ENCODE measurements around the gene METTL22.

METTL22 gene, protein sequence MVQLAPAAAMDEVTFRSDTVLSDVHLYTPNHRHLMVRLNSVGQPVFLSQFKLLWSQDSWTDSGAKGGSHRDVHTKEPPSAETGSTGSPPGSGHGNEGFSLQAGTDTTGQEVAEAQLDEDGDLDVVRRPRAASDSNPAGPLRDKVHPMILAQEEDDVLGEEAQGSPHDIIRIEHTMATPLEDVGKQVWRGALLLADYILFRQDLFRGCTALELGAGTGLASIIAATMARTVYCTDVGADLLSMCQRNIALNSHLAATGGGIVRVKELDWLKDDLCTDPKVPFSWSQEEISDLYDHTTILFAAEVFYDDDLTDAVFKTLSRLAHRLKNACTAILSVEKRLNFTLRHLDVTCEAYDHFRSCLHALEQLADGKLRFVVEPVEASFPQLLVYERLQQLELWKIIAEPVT

DNA sequence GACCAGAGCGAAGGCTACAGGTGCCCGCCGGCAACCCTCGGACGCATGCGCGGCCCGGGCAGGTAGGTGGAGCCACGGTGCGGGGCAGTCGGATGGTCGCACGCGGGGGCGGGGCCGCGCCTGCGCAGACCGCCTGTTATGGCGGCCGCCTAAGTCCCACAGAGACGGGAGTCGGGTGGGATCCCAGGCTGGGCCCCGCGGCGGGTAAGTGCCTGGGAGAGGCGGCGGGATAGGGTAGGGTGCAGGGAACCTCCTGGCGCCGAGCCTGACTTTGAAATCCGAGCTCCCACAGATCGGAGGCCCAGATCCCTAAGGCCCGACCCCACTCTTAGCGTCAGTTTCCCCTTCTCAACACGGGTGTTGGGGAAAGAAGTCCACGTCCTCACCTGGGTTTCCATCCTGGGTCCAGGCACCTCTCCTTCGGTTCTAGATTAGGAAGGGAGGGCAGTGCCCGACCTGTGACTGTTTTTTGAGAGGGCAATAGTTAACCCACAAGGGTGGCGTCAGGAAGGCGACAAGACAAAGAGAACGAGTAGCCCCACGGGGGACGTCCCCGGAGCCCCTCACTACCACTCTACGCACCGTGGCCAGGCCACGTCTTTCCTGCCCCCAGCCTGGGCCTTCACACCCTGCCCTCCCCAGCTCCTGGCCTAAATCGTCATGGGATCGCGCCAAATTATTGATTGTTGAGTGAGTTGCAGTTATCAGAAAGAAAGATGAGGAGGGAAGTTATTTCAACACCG, at the start of gene METTL22:
Gene METTL22, plus strand, starts transcription at position 127 of the 743 bp plus-strand sequence. CDS start 3,968 bp downstream, outside the sequence.
- peak; percentile 94 for DNase-seq

DNA sequence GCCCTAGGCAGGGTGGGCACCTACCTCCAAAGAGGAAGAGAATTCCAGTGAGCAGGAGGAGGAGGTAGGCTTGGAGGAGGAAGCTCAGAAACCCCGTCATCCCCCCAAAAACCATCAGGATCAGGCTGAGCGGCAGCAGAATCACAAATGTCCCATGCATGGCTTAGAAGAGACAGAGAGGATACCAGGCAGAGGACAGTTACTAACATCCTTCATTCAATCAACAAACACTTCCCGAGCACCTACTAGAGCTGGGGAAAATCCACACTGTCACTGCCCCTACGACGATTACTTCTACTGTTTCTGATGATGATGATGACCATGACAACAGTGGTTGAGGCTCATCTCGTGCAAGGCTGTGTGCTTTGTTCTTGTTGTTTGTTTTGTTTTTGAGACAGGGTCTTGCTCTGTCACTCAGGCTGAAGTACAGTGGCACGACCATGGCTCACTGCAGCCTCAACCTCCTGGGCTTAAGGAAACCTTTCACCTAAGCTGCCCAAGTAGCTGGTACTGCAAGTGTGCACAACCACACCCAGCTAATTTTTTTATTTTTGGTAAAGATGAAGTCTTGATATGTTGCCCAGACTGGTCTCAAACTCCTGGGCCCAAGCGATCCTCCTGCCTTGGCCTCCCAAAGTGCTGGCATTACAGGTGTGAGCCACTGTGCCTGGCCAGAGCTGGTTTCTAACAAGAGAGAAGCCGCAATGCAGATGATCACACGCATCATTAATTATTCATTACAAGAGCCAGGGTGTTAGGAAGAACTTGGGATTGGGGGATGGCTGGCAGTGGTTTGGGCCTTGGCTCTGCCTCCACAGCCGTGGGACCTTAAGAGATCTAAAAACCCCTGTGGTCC, 49.2 kb upstream of the METTL22 start:
- DNase-seq, result no peak

DNA sequence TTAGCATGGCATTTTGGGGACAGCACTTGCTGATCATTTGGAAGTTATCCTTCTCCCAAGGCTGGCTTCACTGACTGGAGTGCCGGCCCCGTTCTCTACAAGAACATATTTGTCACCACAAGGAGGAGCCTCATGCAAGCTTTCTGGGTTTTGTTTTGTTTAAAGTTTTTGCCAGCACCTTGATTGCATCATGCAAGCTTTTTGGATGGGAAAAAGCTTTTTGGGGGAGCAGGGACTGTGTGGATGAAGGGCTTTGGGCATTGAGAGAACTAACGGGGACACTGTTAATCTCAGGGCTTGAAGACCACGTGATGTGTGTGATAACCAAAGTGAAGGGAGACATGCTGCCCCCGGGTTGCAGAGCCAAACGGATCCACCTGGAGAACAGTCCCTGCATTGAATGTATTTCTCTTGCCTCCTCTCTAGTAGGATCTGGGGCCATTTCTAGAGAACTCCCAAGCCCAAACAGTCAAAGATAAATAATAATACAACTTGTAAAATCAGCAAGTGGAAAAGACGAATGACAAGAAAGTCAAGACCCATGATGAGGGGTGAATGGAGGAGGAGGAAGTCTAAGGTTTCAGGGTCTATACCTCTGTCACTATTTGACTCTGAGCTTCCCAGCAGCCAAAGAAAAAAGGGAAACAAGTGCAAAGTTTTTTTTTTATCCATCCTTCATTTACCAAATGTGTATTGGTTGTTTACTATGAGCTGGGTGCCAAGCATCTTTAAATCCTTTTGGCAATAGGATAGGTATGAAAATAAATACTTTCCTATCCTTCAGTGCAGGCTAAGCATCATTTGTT, 48.4 kb upstream of the METTL22 start:
- no peak for DNase-seq

DNA sequence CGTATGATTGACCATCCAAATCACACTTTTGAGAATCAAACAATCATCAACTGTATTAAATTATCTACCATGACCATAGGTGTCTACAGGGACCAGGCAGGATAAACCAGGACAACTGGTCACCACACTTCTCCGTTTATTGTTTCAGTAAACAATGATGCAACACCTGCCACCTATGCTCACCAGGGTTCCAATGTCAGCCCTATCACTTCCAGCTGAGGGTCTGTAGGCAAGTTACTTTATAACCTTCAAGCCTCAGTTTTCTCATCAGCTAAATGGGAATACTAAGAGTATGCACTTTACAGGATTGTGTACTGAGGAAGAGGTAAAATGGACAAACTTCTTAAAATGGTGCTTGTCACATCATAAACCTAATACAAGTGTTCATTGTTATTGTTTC, 46.1 kb upstream of the METTL22 start:
- no peak for DNase-seq

DNA sequence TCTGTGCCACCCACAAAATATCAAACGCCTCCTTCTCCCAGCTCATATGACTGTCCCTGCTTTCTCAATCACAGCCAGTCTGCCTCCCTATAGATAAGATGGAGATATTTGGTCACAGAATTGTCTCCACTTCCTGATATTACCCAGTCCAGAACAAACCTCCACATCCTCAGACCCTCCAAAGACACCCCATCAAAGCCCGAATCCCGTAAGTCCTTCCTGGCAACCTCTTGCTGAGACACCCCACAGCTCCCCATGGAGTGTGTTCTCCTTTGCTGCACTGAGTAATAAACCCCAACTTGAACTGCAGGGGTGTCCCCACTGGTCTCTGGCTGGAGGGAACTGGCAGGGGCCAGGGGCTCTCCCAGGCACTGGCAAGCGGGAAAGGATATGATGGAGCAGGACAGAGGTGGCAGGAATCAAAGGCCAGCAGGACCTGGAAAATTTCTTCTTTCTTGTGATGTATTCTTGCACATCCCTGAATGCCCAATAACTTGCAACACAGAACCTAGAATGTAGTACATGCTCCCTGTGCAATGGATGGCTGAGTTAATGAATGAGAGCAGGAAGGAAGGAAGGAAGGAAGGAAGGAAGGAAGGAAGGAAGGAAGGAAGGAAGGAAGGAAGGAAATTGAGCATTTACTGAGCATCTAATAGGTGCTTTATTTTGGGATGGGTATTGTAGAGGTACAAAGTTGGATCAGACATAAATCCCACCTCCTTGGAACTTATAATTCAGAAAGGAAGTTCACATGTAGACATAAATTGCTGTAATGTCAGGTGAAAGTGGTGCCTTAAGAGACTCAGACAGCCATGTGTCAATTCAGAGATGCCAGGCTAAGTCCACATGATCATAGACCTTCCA, 45.1 kb upstream of the METTL22 start:
- DNase-seq, result no peak

DNA sequence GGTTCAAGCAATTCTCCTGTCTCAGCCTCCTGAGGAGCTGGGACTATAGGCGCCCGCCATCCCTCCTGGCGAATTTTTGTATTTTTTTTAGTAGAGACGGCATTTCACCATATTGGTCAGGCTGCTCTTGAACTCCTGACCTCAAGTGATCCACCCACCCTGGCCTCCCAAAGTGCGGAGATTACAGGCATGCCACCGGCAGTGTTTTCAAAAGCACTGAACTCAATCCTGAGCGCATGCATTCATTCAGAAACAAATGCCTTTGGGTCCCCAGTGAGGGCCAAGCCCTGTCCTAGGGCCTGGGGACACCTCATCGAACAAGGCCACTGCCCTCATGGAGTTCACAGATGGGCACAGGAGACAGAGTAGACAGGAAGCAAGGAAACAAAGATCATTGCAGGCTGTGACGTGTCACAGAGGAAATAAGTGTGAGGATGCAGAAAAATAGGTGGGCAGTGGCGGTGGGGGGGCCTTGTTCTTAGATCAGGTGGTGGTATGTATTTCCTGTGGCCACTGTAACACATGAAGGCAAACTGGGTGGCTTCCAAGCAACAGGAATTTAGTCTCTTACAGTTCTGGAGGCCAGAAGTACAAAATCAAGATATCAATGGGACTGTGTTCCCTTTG, 43.7 kb upstream of the METTL22 start:
- no peak for DNase-seq

DNA sequence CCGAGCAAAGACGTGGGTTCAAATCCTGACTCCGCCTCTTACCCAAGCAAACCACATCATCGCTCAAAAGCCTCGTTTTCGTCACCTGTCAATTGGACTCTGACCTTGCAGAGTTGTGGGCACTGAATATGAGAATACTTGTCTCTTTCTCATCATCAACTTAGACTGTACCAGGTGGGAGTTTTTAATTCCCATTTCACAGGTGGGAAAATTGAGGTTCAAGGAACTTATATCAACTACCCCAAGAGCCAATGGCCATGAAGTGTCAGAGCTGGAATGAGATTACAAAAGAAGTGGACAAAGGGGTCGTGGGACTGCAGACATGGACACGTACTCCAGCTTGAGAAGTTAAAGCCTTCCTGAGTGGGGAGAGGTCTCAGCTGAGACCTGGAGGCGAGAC, 41.9 kb upstream of the METTL22 start:
- no peak for DNase-seq

DNA sequence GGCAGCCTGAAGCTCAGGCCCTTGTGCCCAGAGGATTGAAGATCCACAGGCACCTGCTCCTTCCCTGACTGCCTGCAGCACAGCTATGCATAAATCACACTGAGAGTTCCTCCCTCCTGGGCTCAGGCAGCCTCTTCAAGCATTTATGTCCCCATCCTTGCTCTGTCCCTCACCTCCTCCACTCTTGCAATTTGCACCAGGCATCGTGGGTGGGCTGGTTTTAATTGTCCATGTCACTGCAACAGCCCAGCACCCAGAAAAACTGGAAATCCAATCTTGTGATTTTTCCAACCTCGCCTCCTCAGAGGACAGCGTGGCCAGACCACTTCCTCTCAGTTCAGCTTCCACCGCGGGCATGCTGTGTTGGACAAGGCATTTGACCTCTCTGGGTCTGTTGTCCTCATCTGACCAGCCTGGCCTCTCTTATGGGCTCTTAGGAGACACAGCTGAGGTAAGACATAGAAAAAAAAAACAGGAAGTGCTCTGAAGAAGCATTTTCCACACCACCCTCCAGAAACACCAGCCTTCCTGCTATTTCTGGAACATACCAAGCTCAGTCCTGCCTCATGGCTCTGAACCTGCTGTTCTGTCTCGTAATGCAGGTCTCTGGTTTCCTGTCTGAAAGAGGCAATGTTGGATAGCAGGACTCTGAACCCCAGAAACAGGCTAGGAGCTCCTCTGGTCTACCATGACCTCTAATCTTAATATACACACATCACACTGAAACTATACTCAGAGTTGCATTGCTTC, 39.5 kb upstream of the METTL22 start:
- no peak for DNase-seq

DNA sequence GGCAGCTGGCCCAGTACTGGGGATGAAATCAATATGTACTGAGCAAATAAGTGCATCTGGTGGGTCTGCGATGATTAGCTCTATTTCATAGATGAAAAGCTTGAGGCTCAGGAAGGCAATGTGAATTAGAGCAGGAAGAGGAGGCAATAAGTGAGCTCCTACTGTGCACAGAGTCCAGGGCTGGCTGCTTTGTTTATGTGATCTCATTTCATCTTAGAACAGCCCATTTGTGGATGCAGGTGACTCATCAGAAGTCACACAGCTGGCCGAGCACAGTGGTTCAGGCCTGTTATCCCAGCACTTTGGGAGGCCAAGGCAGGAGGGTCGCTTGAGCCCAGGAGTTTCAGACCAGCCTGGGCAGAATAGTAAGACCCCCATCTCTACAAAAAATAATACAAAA, 38.3 kb upstream of the METTL22 start:
- no peak for DNase-seq

DNA sequence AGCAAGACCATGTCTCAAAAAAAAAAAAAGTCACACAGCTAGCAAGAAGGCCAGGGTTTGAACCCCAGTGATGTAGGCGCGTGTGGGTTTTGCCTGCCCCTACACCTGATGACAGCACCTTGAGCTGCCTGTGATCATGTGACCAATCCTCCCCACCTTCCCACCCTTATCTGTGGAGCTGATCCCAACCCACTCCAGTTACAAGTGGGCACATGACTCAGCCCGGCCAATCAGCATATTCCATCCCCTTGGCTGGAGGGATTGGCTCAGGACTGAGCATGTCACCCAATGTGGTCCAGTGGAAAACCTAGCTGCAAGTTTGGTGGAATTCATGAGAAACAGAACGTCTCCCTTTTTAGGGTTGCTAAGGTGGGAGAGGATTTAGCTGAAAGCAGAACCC, 37.8 kb upstream of the METTL22 start:
- DNase-seq, result no peak

DNA sequence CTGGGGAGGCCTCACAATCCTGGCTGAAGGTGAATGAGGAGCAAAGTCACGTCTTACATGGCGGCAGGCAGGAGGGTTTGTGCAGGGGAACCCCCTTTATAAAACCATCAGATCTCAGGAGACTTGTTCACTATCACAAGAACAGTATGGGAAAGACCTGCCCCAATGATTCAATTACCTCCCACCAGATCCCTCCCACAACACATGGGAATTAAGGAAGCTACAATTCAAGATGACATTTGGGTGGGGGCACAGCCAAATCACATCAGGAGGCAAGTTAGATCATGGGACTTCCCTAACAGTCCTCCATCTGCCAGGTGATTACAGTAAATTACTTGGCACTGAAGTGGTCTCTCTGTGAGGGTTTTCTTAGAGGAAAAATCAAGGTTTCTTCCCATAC, 36.5 kb upstream of the METTL22 start:
- no peak for DNase-seq

DNA sequence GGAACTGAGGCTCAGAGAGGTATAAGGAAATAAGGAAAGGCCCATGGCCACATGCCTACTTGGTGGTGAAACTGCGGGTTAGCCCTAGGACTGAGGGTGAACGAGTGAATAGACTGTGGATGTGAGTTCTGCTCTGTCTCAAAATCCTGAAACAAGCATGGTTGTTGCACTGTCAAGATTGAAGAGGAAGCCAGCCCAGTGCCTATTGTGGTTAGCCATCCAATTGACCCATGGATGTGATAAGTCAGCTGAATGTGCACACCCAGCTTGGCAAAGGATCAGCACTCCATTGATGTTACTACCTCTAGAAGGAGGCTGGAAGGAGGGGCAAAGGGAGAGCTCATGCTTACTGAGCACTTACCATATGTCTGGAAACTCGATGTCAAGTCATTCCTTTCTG, 35.6 kb upstream of the METTL22 start:
- no peak for DNase-seq

DNA sequence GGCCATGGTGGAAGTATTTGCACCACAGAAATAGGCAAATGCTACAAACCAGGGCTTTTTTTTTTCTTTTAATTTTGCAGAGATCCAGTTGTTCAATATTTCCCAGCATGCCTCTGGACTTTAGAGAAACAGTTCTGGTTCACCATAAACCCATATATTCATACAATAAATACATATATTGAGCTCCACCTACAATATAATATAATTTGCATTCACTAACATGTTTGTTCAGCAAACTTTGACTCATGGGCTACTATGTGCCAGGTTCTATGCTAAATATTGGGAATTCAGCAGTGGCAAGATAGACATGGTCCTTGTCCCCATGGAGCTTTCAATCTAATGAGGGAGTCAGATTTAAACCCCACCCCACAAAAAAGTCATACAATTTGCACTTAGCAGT, 34.4 kb upstream of the METTL22 start:
- DNase-seq, result no peak

DNA sequence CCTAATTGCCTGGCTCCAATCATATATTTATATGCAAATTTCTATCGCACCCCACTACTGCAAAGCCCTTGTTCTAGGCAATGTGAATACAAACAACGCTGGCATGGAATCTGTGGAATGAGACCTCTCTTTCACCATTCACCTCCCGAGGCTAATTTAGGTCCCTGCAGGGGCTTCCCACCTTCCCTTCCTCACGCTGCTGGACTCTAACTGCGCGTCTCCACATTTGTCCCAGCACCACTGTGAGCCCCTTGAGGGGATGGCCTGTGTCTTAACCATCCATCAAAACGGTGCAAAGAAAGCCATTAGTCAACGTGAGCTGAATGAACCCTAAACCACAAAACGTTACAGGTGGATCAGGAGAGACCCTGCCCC, 32.8 kb upstream of the METTL22 start:
- no peak for DNase-seq

DNA sequence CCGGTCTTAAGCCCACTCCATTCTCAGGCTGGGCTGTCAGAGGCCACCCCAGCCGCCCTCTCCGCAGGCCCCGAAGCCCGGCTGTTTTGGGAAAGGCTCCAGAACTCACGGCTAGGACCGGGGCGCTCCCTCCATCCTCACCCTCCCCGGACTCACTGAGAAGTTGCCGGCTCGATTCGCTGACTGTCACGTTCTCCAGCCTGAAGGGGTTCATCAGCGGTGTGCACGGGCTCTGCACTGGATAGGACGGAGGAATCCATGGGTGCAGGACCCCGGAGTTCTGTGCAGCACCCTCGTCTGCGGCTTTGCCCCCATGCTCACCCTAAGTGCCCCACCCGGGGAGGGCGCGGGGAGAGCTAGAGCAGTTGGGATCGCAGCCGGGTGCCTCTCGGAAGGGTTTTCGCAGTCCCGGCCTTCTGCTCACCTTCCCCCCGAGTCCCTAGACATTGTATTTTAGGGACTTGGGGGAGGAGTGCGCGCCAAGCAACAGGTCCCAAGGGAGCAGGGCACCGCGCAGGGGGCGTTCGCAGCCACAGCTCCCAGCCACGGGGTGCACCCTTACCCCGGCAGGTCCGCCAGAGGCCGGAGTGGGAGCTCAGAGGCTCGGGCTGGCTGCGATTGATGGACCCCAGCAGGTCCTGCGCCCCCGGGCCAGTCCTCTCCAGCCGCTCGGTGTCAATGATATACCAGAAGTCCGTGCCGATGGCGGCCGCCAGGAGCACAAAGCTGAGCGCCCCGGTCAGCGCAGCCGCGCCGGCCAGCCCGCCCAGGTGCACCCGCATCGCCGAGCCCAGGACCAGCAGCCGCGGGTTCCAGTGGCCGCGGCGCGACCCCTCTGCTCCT, 32.2 kb upstream of the METTL22 start:
- no peak for DNase-seq

DNA sequence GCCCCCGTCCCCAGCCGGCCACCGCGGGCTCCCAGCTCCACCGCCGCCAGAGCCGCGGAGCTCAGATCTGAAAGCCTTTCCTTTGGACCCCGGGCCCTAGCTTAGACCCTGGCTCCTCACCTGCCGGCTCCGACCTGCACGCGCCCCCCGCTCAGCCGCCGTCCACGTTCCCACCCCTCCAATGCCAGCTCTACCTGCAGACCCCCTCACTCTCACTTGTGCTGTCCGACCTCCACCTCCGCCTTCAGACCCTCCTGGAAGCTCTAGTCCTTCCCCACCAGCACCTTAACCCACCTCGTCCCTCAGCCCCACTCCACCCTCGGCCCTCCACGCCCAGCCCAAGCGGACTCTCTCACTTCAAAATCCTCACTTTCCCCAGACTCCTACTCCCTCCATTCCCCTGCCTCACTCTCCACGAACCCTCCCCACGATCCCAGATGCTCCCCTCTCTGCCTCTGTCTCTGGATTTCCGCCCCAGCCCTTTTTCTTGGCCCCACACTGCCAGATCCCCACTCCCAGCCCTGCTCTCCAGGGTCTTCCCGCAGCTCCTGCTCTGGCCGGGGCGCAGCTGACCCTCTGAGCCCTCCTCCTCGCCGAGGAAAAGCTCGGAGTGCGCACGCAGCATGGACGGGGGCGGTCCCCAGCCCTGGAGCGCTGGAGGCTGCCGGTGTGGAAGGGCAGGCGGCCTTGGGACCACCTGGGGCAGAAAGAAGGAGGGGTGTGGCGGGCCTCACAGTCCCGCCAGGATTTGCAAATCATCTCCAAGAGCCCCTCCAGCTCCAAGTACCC, 31.4 kb upstream of the METTL22 start, which contains the start of gene TMEM114:
Gene TMEM114, minus strand, starts transcription at position 612 of the 789 bp plus-strand sequence. CDS start 673 bp downstream, outside the sequence.
- DNase-seq, result no peak

DNA sequence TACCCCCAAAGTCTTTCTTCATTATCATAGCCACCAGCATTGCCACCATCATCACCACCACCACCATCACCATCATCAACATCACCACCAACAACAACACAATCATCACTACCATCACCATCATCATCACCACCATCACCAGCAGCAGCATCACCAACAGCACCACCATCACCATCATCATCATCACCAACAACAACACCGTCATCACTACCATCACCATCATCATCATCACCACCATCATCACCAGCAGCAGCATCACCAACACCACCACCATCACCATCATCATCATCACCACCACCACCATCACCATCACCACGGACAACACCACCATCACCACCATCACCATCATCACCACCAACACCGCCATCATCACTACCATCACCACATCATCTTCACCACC, 30.7 kb upstream of the METTL22 start:
- DNase-seq, result no peak

DNA sequence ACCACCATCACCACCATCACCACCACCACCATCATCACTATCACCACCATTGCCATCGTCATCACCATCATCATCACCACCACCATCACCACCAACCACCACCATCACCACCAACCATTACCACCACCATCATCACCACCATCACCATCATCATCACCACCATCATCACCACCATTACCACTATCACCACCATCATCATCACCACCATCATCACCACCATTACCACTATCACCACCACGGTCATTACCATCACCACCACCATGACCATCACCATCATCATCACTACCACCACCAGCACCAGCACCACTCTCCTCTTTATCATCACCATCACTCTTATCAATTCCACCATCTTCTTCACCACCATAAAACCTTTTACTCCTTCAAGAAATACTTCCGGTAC, 30.0 kb upstream of the METTL22 start:
- DNase-seq, result no peak
